Measurements from ENCODE around the gene RHOB. TPM values are rescaled to one million over a fixed set of nuclear protein-coding genes. Genes with fewer than 3 reads are reported as not detected.

RHOB gene
- total and polyA plus RNA-seq, 2 of the 13 experiments (the other 11 are each of a cell fraction or from before 2014, with no cell fraction given): 192 to 268 TPM

DNA sequence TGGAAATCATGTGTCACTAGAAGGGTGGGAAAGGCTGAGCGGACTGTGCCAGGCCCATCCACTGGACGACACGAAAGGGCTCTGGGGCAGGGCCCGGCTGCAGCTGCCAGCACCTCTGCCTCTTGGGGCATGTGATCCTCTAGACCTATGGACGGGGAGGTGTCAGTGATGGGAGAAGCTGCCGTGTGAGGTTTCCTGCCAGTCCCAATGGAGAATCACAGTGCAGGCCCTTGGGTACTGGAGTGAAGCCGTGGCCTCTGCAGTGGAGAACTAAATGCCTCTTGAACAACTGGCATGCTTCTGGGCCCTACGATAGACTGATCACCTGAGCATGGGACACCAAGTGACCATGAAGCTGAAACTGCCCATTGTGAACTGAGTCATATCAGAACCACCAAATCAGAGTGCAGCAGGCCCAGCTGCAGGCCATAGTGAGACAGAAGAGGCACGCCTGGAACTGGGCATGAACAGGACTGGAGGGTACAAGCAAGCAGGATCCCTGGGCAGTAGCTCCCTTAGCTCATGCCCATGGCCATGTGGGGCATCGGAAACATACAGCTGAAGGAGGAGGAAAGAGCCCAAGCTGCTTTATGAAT lies 18.8 kb upstream of the RHOB start (continued):
- TF ChIP-seq, protein P1, sequence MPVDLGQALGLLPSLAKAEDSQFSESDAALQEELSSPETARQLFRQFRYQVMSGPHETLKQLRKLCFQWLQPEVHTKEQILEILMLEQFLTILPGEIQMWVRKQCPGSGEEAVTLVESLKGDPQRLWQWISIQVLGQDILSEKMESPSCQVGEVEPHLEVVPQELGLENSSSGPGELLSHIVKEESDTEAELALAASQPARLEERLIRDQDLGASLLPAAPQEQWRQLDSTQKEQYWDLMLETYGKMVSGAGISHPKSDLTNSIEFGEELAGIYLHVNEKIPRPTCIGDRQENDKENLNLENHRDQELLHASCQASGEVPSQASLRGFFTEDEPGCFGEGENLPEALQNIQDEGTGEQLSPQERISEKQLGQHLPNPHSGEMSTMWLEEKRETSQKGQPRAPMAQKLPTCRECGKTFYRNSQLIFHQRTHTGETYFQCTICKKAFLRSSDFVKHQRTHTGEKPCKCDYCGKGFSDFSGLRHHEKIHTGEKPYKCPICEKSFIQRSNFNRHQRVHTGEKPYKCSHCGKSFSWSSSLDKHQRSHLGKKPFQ (CRISPR knock-in tag; IDR thresholded peaks at IDR 0.05; ENCODE audit: insufficient replicate concordance): no peak
- TF ChIP-seq MEIS1 (CRISPR knock-in tag; IDR thresholded peaks at IDR 0.05; ENCODE audit: borderline replicate concordance) (no peak), AGO2 (optimal IDR thresholded peaks at IDR 0.05; ENCODE audit: low read depth, low read length) (no peak), HMG20B (CRISPR knock-in tag; conservative IDR thresholded peaks at IDR 0.05) (no peak), ZKSCAN1 (IDR thresholded peaks at IDR 0.05; ENCODE audit: low read length) (no peak), KLF13 (CRISPR knock-in tag; IDR thresholded peaks at IDR 0.05) (no peak), ZSCAN31 (CRISPR knock-in tag; IDR thresholded peaks at IDR 0.05; ENCODE audit: low read depth) (no peak), ZNF430 (CRISPR knock-in tag; IDR thresholded peaks at IDR 0.05) (no peak)
- TF ChIP-seq, protein P2, sequence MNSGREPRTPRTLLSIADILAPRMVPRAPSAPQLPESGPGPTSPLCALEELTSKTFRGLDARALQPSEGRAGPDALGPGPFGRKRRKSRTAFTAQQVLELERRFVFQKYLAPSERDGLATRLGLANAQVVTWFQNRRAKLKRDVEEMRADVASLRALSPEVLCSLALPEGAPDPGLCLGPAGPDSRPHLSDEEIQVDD (CRISPR knock-in tag; IDR thresholded peaks at IDR 0.05; ENCODE audit: borderline replicate concordance): no peak

DNA sequence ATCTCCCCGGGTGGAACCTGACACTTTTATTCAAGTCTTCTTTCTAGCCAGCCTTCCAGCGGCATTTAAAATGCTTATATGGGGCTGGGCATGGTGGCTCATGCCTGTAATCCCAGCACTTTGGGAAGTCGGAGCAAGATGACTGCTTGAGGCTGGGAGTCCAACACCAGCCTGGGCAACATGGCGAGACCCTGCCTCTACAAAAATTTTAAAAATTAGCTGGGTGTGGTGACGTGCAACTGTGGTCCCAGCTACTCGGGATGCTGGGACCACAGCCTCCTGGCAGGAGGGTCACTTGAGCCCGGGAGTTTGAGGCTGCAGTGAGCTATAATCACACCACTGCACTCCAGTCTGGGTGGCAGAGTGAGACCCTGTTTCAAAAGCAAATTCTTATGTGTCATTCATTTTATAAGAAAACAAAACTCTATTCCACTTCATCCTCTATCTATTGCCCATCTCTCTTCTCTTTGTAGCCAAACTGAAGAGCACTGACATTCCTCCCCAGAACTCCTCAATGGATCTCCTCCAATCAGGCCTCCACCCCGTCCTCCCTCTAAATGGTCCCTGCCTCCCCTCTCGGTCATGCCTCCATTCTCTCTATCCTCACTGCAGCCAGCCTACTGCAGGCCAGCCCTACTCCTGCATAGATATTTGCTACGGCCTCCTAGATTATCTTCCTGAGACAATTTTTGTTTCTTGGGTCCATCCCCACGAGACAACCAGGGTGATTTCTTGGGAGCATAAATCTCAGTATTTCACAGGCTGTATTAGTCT lies 18.0 kb upstream of the RHOB start:
- intact Hi-C loops (cut with micrococcal nuclease; ENCODE audit: unreplicated experiment) (no loop called here), in situ Hi-C loops (cut with HindIII; ENCODE audit: extremely low pct_ligation_motif_present, low pct_unique_long_range_greater_than_20kb) (no loop called here)
- Histone ChIP-seq H3K4me2 (ENCODE audit: low read depth, low read length) (no peak overlapping the region), H4K20me1 (ENCODE audit: insufficient read depth, low read length) (no peaks in the 10 kb centered on the region), H3K9me3 (ENCODE audit: low read length) (no peaks in the 10 kb centered on the region), H3K9ac (ENCODE audit: insufficient read depth, low read depth, low read length) (no peak overlapping the region), H3K27ac (ENCODE audit: extremely low read length, insufficient read depth, low read length) (no peak overlapping the region), H2AFZ (ENCODE audit: low read length) (no peak overlapping the region), H3K79me2 (ENCODE audit: insufficient read depth, low read length) (no peaks in the 10 kb centered on the region), H3K4me1 (ENCODE audit: insufficient read depth, low read length) (peaks cover 65% of the 10 kb centered on the region), H3K4me3 (replicated peaks in 1 of 3; ENCODE audit: insufficient read depth in 1 of 3, low read depth in 2 of 3, low read length in 3 of 3) (no peak overlapping the region), H3K36me3 (replicated peaks in 1 of 2; ENCODE audit: control insufficient read depth in 1 of 2, insufficient read depth in 2 of 2, low read length in 2 of 2) (no peaks in the 10 kb centered on the region), H3K27me3 (ENCODE audit: control insufficient read depth in 1 of 2, insufficient read depth in 2 of 2, low read length in 2 of 2) (peaks cover 0 to 51% of the 10 kb centered on the region in 2 experiments; a peak in 3 of 5 replicates)
- CTCF ChIA-PET (ENCODE audit: low intra/inter-chr PET ratio, low total read pairs): no interaction called here
- POLR2A ChIA-PET: interaction anchor here (0.9 to 4.7 kb wide), 3 partner anchors 10 to 18 kb away, joined by 3 to 27 read pairs (median 11); partner anchors contain the start of gene RHOB
- no TSS peak for BruUV-seq (replicated peaks)
- TF ChIP-seq ZMYM2 (CRISPR knock-in tag; IDR thresholded peaks at IDR 0.05): no peak
- no peak for TF ChIP-seq MED1 (CRISPR knock-in tag; IDR thresholded peaks at IDR 0.05)
- no peak for TF ChIP-seq ZNF430 (CRISPR knock-in tag; IDR thresholded peaks at IDR 0.05)
- TF ChIP-seq, protein P3, sequence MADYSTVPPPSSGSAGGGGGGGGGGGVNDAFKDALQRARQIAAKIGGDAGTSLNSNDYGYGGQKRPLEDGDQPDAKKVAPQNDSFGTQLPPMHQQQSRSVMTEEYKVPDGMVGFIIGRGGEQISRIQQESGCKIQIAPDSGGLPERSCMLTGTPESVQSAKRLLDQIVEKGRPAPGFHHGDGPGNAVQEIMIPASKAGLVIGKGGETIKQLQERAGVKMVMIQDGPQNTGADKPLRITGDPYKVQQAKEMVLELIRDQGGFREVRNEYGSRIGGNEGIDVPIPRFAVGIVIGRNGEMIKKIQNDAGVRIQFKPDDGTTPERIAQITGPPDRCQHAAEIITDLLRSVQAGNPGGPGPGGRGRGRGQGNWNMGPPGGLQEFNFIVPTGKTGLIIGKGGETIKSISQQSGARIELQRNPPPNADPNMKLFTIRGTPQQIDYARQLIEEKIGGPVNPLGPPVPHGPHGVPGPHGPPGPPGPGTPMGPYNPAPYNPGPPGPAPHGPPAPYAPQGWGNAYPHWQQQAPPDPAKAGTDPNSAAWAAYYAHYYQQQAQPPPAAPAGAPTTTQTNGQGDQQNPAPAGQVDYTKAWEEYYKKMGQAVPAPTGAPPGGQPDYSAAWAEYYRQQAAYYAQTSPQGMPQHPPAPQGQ (CRISPR knock-in tag; IDR thresholded peaks at IDR 0.05; ENCODE audit: borderline replicate concordance): no peak
- TF ChIP-seq MYNN (CRISPR knock-in tag; IDR thresholded peaks at IDR 0.05; ENCODE audit: low read depth): no peak
- no peak for TF ChIP-seq AHR (CRISPR knock-in tag; IDR thresholded peaks at IDR 0.05)
- TF ChIP-seq ZFYVE20 (CRISPR knock-in tag; IDR thresholded peaks at IDR 0.05; ENCODE audit: borderline replicate concordance, low read depth): no peak
- TF ChIP-seq ZNF841 (CRISPR knock-in tag; IDR thresholded peaks at IDR 0.05; ENCODE audit: borderline replicate concordance): no peak
- TF ChIP-seq GATA4 (IDR thresholded peaks at IDR 0.05; ENCODE audit: borderline replicate concordance, low read depth): no peak
- 36% methylated on average over 11 of the region's 11 CpGs for WGBS (ENCODE audit: low lambda C conversion rate)
- FAIRE-seq: no peak
- no peak for DNase-seq (ENCODE audit: low spot score)
- no peak for ATAC-seq
